GM12878 (cell line): ENCODE data around the gene ANO2. TPM values are rescaled to one million over a fixed set of nuclear protein-coding genes. Genes with fewer than 3 reads are reported as not detected.

Source experiments
- ATAC-seq: fragments of 200-7000 bp; cut with Tn5 transposase; 3 replicates; pipeline ENCODE4 v1.9.1; 2020; ENCODE audit warnings: mild to moderate bottlenecking, moderate library complexity
- BruUV-seq: library from RNA; stranded (reverse); fragments of 400-500 nt; replicated peaks from 2 replicates; lab custom pipeline; 2021; lab: Mats Ljungman, UMichigan
- CTCF ChIA-PET: fragments of 300-600 bp; sonication (Branson Sonifier 250); formaldehyde crosslinking; extraction: SDS; loops from one replicate; lab custom pipeline; 2021; ENCODE audit warnings: inconsistent platforms; lab: Yijun Ruan, JAX
- POLR2A ChIA-PET: fragments of 350-600 bp; formaldehyde crosslinking; extraction: SDS; loops from one replicate; lab custom pipeline; 2021; ENCODE audit warnings: inconsistent platforms; lab: Charles Lee
- RAD21 ChIA-PET: fragments of 300-600 bp; sonication (Branson Sonifier 250); formaldehyde crosslinking; loops from one replicate; lab custom pipeline; 2023; ENCODE audit warnings: antibody characterized with exemption; ENCODE audit not compliant: unreplicated experiment; lab: Charles Lee
- SMC1A ChIA-PET: fragments of 300-600 bp; sonication (Branson Sonifier 250); formaldehyde crosslinking; loops from one replicate; lab custom pipeline; 2023; ENCODE audit not compliant: unreplicated experiment, uncharacterized antibody; lab: Charles Lee
- DNase-seq: peaks from one replicate; pipeline ENCODE4 v3.0.0-alpha.2; 2011; ENCODE audit warnings: low read depth, low spot score
- FAIRE-seq: peaks from 3 replicates; lab custom pipeline; 2011; peaks lifted over from hg19 to GRCh38; lab: Jason Lieb, UNC
- H2AFZ ChIP-seq: 2 replicates; pipeline ENCODE4 v1.6.0; 2011; ENCODE audit warnings: low read depth, low read length, control low read depth; ENCODE audit not compliant: control insufficient read depth
- H3K27ac ChIP-seq: 2 replicates; pipeline ENCODE4 v1.5.1; 2011; ENCODE audit warnings: control low read depth; ENCODE audit not compliant: control insufficient read depth, insufficient read depth
- H3K27me3 ChIP-seq, 2 experiments: replicated peaks in 1 of 2; 2 replicates each; pipeline versions ENCODE4 v1.6.0 to v1.6.1; 2011; ENCODE audit warnings: low read length in 1 of 2; ENCODE audit not compliant: control insufficient read depth in 2 of 2, insufficient read depth in 2 of 2
- H3K36me3 ChIP-seq, 2 experiments: 2 replicates each; pipeline ENCODE4 v1.5.1; 2011; ENCODE audit warnings: low read length in 1 of 2; ENCODE audit not compliant: control insufficient read depth in 2 of 2, insufficient read depth in 2 of 2
- H3K4me1 ChIP-seq: 2 replicates; pipeline ENCODE4 v1.6.1; 2011; ENCODE audit warnings: mild to moderate bottlenecking, low read length, moderate library complexity, mixed read lengths; ENCODE audit not compliant: control insufficient read depth, insufficient read depth
- H3K4me2 ChIP-seq: 2 replicates; pipeline ENCODE4 v1.6.0; 2011; ENCODE audit warnings: control low read depth; ENCODE audit not compliant: control insufficient read depth, insufficient read depth
- H3K4me3 ChIP-seq: fragments of 200-600 bp; sonication (generic); 2 replicates; pipeline ENCODE4 v1.5.1; 2016
- H3K79me2 ChIP-seq: 2 replicates; pipeline ENCODE4 v1.6.0; 2011; ENCODE audit warnings: low read length; ENCODE audit not compliant: control insufficient read depth, insufficient read depth
- H3K9ac ChIP-seq: 2 replicates; pipeline ENCODE4 v1.8.0; 2011; ENCODE audit warnings: low read length, control low read depth, mixed read lengths; ENCODE audit not compliant: control insufficient read depth, insufficient read depth
- H3K9me3 ChIP-seq: replicated peaks from 3 replicates; pipeline ENCODE4 v1.5.1; 2011; ENCODE audit warnings: mild to moderate bottlenecking, low read length; ENCODE audit not compliant: control insufficient read depth, insufficient read depth
- H4K20me1 ChIP-seq: 2 replicates; pipeline ENCODE4 v1.6.0; 2011; ENCODE audit not compliant: control insufficient read depth, insufficient read depth
- EZH2 ChIP-seq: IDR thresholded peaks from 2 replicates; pipeline ENCODE4 v1.6.1; 2012; ENCODE audit warnings: low read depth, mild to moderate bottlenecking, control low read depth, inconsistent platforms, low read length, borderline replicate concordance; ENCODE audit not compliant: control insufficient read depth
- FOXM1 ChIP-seq: IDR thresholded peaks from 2 replicates; pipeline ENCODE4 v1.6.1; 2012; ENCODE audit warnings: low read depth, mild to moderate bottlenecking, inconsistent platforms, low read length, moderate library complexity
- GABPA ChIP-seq: IDR thresholded peaks from 2 replicates; pipeline ENCODE4 v1.6.1; 2014; ENCODE audit warnings: antibody characterized with exemption, low read depth, mild to moderate bottlenecking, inconsistent platforms
- MEF2B ChIP-seq: fragments of 450-650 bp; IDR thresholded peaks from 2 replicates; pipeline ENCODE4 v1.6.1; 2018; ENCODE audit warnings: mild to moderate bottlenecking, moderate library complexity; ENCODE audit not compliant: partially characterized antibody, poor library complexity, severe bottlenecking
- MYC ChIP-seq: IDR thresholded peaks from 2 replicates; pipeline ENCODE4 v1.6.1; 2011; ENCODE audit warnings: mild to moderate bottlenecking, low read length, moderate library complexity, inconsistent platforms; ENCODE audit not compliant: insufficient read depth, insufficient replicate concordance, insufficient read length, severe bottlenecking
- NR2F1 ChIP-seq: fragments of 450-650 bp; conservative IDR thresholded peaks from 2 replicates; pipeline ENCODE4 v1.6.1; 2017; ENCODE audit warnings: mild to moderate bottlenecking
- NRF1 ChIP-seq: conservative IDR thresholded peaks from 2 replicates; pipeline ENCODE4 v1.6.1; 2011; ENCODE audit warnings: mild to moderate bottlenecking, low read depth, low read length, improper control_type of control experiment
- PAX8 ChIP-seq: fragments of 450-650 bp; IDR thresholded peaks from 2 replicates; pipeline ENCODE4 v1.6.1; 2017; ENCODE audit warnings: mild to moderate bottlenecking, moderate library complexity
- PBX3 ChIP-seq: IDR thresholded peaks from 2 replicates; pipeline ENCODE4 v1.6.1; 2011; ENCODE audit warnings: mild to moderate bottlenecking, low read depth, low read length, moderate library complexity; ENCODE audit not compliant: insufficient replicate concordance
- SIX5 ChIP-seq: IDR thresholded peaks from 2 replicates; pipeline ENCODE4 v1.6.1; 2011; ENCODE audit warnings: mild to moderate bottlenecking, low read depth, low read length, moderate library complexity; ENCODE audit not compliant: severe bottlenecking
- SP1 ChIP-seq: IDR thresholded peaks from one replicate; pipeline ENCODE4 v1.6.1; 2011; ENCODE audit warnings: low read depth, low read length
- SUPT20H ChIP-seq: IDR thresholded peaks from 2 replicates; pipeline ENCODE4 v1.6.1; 2011; ENCODE audit warnings: low read depth, mild to moderate bottlenecking, low read length, moderate library complexity, borderline replicate concordance; ENCODE audit not compliant: control insufficient read depth
- ZBED1 ChIP-seq: IDR thresholded peaks from 2 replicates; pipeline ENCODE4 v1.6.1; 2016; ENCODE audit warnings: borderline replicate concordance
- ZBTB11 ChIP-seq: fragments of 450-650 bp; formaldehyde crosslinking; IDR thresholded peaks from 2 replicates; pipeline ENCODE4 v1.5.0; 2022; ENCODE audit warnings: mild to moderate bottlenecking, missing genetic modification characterization
- ZNF384 ChIP-seq: IDR thresholded peaks from 2 replicates; pipeline ENCODE4 v1.6.1; 2012; ENCODE audit warnings: low read depth, mild to moderate bottlenecking, low read length, improper control_type of control experiment, borderline replicate concordance
- WGBS: methylation state at CpG from one replicate; pipeline ENCODE4 v1.1.6; 2016; ENCODE audit warnings: low lambda C conversion rate; ENCODE audit not compliant: insufficient replicate concordance, insufficient coverage; ENCODE audit errors: missing lambda C conversion rate; 5-methylcytosine and 5-hydroxymethylcytosine counted together
- in situ Hi-C: fragments of 300-500 bp; cut with MboI; formaldehyde crosslinking; loops from 9 replicates; pipeline ENCODE4 v1.14.3; 2018; ENCODE audit warnings: mixed read lengths
- intact Hi-C: fragments of 100-400 bp; cut with micrococcal nuclease; formaldehyde crosslinking; loops from one replicate; pipeline ENCODE4 v1.14.2; 2022; ENCODE audit not compliant: unreplicated experiment
- polyA plus RNA-seq, 11 experiments: library from polyadenylated mRNA; depleted of rRNA in 4 of 11; unstranded in 6 of 11; stranded (reverse) in 5 of 11; fragments of >200 nt; fragmentation: Nextera tagmentation in 4 of 11; fragmentation: Illumina TruSeq in 1 of 11; extraction: Ambion mirVana in 4 of 11; extraction: Trizol in 1 of 11; gene quantifications; 1 replicate in 1 of 11; 2 replicates in 10 of 11; pipeline versions ENCODE4 v1.2.1 to v1.2.3, GENCODE V29; 2011 to 2016; ENCODE audit warnings: inconsistent platforms in 2 of 11, missing spikeins in 2 of 11, low read depth in 1 of 11
- total RNA-seq, 4 experiments: library from RNA; depleted of rRNA in 3 of 4; stranded (reverse); fragments of >200 nt in 3 of 4; fragmentation: Illumina TruSeq in 1 of 4; extraction: Trizol in 1 of 4; gene quantifications; 2 replicates each; pipeline versions ENCODE4 v1.2.1 to v1.2.3, GENCODE V29; 2013 to 2021

Gene ANO2
- total and polyA plus RNA-seq, 10 of the 15 experiments (the other 5 are each of a cell fraction or from before 2014, with no cell fraction given), result not detected

- FAIRE-seq, result no peak
Measured at GRCh38 chr12:5846950-5847349, 98.1 kb downstream of the ANO2 start.

More at GRCh38 chr12:5846950-5847349, 98.1 kb downstream of the ANO2 start:
- H3K9ac ChIP-seq, result no peak overlapping the region
- no peaks in the 10 kb centered on the region for H3K36me3 ChIP-seq
- POLR2A ChIA-PET, result no interaction called here
- H3K9me3 ChIP-seq, result no peaks in the 10 kb centered on the region
- intact Hi-C loops, result no loop called here
- no peak overlapping the region for H3K4me3 ChIP-seq
- H3K27ac ChIP-seq, result no peak overlapping the region
- TF ChIP-seq MYC (no peak), SIX5 (no peak), SUPT20H (no peak), SP1 (no peak), NR2F1 (no peak), NRF1 (no peak), ZNF384 (no peak), ZBTB11 (CRISPR knock-in tag) (no peak), GABPA (no peak), PBX3 (no peak), FOXM1 (no peak), PAX8 (no peak), EZH2 (no peak), MEF2B (no peak), ZBED1 (no peak)
- TF ChIP-seq, all 136 proteins: peak for 0
- Histone ChIP-seq H2AFZ (no peak overlapping the region), H3K27me3 (no peaks in the 10 kb centered on the region), H4K20me1 (no peaks in the 10 kb centered on the region), H3K79me2 (no peaks in the 10 kb centered on the region), H3K4me1 (no peaks in the 10 kb centered on the region), H3K4me2 (no peak overlapping the region)
- WGBS, result 41% methylated on average over 1 of the region's 1 CpG
- ChIA-PET CTCF (no interaction called here), RAD21 (no interaction called here), SMC1A (no interaction called here)
- in situ Hi-C loops, result no loop called here
- ATAC-seq (no peak), DNase-seq (no peak)
- BruUV-seq, result no TSS peak
